HG03196 (cell line): ENCODE measurements around the gene OR10P1.
"Not testable (repeated sequence)": the region's sequence is repeated elsewhere in the genome, so short reads cannot be mapped to it uniquely, and the experiment has no call there.

Experiments
- ATAC-seq: cut with Tn5 transposase; IDR thresholded peaks from one replicate; pipeline ENCODE4 v1.9.1; 2021; ENCODE audit not compliant: unreplicated experiment

Gene OR10P1

DNA sequence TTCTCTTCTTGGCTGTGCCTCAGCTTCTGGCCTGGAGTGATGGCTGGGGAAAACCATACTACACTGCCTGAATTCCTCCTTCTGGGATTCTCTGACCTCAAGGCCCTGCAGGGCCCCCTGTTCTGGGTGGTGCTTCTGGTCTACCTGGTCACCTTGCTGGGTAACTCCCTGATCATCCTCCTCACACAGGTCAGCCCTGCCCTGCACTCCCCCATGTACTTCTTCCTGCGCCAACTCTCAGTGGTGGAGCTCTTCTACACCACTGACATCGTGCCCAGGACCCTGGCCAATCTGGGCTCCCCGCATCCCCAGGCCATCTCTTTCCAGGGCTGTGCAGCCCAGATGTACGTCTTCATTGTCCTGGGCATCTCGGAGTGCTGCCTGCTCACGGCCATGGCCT is at the start of gene OR10P1:
TSS of gene OR10P1 (plus strand) at position 40 of the 400 bp plus-strand sequence. CDS start at position 40, 0 bp downstream.
- ATAC-seq = no peak

DNA sequence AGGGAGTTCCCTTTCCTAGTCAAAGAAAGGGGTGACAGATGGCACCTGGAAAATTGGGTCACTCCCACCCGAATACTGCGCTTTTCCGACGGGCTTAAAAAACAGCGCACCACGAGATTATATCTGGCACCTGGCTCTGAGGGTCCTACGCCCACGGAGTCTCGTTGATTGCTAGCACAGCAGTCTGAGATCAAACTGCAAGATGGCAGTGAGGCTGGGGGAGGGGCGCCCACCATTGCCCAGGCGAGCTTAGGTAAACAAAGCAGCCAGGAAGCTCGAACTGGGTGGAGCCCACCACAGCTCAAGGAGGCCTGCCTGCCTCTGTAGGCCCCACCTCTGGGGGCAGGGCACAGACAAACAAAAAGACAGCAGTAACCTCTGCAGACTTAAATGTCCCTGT is 46.5 kb upstream of the OR10P1 start:
- not testable (repeated sequence) for ATAC-seq

- ATAC-seq = no peak
These were observed 28.7 kb upstream of the OR10P1 start for GRCh38 chr12:55607821-55608594.

DNA sequence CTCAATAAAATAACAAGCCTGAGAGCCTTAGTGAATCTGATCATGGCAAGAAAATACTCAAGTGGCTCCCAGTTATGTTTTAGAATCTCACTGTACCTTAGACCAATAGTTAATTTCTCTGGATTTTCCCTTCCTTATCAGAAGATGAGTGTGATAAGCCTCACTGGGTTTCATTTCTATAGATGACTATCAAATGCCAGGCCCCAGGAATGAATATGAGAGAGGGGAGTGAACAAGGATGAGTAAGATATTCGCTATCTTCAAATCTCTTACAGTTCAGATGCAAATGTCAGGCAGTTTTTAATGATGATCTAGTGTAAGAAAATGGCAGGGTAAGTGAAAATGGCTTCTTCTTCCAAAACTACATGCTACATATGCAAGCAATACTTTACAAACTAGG is 26.1 kb upstream of the OR10P1 start:
- no peak for ATAC-seq

- no peak for ATAC-seq
These were observed 24.0 kb upstream of the OR10P1 start for GRCh38 chr12:55612646-55613045.

- ATAC-seq = no peak
These were observed 21.9 kb upstream of the OR10P1 start for GRCh38 chr12:55614764-55615163.

DNA sequence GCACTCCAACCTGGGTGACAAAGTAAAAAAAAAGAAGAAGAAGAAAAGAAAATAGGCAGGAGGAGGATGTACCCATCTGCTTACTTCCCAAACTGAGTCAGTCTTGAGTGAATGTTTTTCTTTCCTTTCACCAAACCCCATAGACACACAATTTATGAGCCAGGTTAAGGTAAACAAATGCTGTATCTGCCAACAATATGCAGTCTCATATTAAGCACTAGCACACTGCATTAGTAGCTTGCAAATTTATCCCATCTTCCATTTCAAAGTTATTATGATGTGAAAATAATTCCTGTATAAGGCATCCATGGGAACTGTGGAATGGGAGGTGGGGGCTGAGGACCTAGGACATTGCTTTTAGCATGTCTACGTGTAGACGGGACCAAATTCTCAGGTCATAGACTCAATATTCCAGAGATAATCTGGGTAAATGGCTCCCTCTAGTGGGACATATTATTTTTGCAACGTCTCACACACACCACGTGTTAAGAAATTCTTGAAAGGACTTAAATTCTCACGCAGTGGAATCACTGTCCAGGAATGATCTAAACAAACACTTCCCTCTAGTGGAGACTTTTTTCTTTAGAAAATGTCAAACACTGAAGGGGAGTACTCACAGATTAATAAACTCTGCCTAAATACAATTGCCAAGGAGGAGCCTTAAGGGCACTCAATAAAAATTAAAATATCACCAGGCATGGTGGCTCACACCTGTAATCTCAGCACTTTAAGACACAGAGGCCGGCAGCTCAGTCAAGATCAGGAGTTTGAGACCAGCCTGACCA is 17.1 kb upstream of the OR10P1 start:
- peak; percentile 77 for ATAC-seq

GRCh38 chr12:55624056-55624455 is 12.6 kb upstream of the OR10P1 start:
- ATAC-seq = peak; percentile 60

DNA sequence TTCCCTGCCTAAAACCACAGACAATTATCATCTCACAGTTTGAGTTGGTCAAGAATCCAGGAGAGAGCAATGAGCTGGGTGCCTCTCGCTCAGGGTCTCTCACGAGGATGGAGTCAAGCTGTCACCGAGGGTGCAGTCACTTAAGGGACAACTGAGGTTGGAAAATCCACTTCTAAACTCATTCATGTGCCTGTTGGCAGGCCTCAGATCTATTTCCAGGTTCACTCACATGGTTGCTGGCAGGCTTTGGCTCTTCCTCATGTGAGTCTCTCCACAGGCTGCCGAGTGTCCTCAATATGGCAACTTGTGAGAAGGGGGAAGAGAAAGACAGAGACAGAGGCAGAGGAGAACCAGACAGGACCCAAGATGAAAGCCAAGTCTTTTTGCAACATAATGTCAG is 10.5 kb upstream of the OR10P1 start:
- no peak for ATAC-seq

- no peak for ATAC-seq
These were observed 7.4 kb upstream of the OR10P1 start for GRCh38 chr12:55629058-55629841.

GRCh38 chr12:55631056-55631455 is 5.6 kb upstream of the OR10P1 start:
- no peak for ATAC-seq

DNA sequence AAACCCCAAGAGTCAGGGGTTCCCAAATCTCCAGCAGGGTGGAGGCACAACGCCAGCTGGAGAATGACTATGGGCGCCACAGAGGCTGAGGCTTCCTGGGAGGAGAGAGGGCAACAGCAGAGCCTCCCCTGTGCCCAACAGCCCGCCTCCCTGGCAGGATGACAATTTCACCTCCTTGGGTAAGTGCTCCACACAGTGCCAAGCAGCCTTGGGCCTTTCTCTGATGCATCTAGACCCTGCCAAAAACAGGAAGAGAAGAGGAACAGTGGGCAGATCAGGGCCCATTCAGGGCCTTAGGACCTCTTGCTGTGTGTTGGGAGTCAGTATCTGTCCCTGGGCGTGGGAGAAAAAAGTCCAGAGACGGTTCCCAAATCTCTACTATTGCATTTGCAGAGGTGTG is 5.0 kb upstream of the OR10P1 start:
- ATAC-seq = no peak

GRCh38 chr12:55633151-55633550 is 3.5 kb upstream of the OR10P1 start:
- ATAC-seq = no peak

GRCh38 chr12:55636116-55636655 is 506 bp upstream of the OR10P1 start:
- ATAC-seq = no peak

DNA sequence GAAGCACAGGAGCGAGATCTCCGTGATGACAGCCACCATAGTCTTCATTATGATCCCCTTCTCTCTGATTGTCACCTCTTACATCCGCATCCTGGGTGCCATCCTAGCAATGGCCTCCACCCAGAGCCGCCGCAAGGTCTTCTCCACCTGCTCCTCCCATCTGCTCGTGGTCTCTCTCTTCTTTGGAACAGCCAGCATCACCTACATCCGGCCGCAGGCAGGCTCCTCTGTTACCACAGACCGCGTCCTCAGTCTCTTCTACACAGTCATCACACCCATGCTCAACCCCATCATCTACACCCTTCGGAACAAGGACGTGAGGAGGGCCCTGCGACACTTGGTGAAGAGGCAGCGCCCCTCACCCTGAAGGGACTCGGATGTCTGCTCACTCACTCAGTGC is 775 bp downstream of the OR10P1 start:
- no peak for ATAC-seq

DNA sequence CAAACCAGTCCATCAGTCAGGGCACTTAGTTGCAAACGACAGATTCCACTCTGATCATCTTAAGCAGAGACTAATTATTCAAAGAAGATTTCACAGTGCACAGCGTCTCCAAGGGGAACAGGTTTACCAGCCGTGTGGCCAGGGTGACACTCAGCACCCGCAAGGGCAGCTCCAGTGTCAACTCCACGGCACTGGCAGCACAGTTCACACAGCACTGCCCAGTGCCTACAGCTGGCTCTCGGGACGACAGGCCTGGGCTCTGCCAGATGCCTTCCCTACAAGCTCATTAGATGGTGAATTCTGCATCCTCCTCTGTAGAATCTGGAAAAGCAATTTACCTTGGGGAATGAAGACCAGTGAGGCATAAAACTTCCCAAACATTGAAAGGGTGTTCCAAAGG is 4.9 kb downstream of the OR10P1 start:
- no peak for ATAC-seq

- no peak for ATAC-seq
These were observed 5.6 kb downstream of the OR10P1 start for GRCh38 chr12:55642267-55642666.

DNA sequence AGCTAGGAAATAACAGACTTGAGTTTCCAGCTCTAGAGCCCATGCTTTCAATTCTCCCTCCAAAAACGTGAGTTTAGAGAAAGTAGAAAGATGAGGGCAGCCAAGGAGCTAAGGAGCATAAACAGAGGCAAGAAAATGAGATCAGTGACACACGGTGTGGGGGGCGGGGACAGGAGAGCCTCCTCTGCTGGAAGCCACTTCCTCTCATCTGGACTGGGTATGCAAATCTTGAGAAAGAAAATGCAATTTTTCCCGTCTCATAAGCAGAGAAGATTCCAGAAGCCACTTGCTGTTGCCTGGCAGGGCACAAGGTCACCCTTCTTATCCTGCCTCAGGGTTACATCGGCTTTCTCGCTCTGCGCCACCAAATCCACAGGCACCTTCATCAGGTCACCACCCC is 6.0 kb downstream of the OR10P1 start:
- peak; percentile 35 for ATAC-seq

DNA sequence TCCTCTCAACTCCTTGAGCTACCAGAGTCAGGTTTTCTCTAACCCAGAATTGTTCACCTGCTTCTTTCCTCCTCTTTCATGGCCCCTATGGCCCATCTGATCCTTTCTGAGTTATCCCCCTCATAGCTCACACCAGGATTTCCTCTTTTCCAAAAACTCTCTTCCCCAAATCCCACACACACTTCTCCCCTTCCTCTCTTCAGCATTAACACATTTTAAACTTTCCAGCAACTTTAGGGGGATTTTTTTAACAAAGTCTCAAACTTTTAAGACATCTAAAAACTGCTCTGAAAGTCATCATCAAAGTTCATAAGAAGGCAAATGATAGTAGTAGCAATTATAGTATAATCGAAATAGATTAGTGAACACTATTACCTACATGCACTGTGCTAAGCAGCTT is 7.9 kb downstream of the OR10P1 start:
- no peak for ATAC-seq

- no peak for ATAC-seq
These were observed 10.3 kb downstream of the OR10P1 start for GRCh38 chr12:55647027-55647426.

DNA sequence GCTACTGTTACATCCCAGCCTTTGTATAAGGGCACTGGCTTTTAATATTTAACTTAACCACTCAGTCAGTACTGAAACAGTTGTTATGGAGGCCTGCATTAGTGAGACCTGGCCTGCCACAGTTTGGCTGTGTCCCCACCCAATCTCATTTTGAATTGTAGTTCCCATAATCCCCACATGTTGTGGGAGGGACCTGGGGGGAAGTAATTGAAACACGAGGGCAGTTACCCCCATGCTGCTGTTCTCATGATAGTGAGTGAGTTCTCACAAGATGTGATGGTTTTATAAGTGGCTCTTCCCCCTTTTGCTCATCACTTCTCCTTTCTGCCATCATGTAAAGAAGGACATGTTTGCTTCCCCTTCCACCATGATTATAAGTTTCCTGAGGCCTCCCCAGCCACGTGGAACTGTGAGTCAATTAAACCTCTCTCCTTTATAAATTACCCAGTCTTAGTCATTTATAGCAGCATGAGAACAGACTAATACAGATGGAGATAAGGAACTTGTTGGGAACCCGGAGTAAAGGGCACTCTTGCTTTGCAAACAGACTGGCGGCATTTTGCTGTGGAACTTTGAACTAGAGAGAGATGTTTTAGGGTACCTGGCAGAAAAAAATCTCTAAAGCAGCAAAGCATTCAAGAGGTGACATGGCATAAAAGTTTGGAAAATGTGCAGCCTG is 14.1 kb downstream of the OR10P1 start:
- not testable (repeated sequence) for ATAC-seq
